Cortex of kidney (tissue), 1 donor: ENCODE measurements around the gene RASGRF2.
"Not testable (repeated sequence)": the region's sequence is repeated elsewhere in the genome, so short reads cannot be mapped to it uniquely, and the experiment has no call there.

Experiments
- DNase-seq: peaks from one replicate; lab custom pipeline; 2025; lab: John Stamatoyannopoulos, UW

RASGRF2 gene

DNA sequence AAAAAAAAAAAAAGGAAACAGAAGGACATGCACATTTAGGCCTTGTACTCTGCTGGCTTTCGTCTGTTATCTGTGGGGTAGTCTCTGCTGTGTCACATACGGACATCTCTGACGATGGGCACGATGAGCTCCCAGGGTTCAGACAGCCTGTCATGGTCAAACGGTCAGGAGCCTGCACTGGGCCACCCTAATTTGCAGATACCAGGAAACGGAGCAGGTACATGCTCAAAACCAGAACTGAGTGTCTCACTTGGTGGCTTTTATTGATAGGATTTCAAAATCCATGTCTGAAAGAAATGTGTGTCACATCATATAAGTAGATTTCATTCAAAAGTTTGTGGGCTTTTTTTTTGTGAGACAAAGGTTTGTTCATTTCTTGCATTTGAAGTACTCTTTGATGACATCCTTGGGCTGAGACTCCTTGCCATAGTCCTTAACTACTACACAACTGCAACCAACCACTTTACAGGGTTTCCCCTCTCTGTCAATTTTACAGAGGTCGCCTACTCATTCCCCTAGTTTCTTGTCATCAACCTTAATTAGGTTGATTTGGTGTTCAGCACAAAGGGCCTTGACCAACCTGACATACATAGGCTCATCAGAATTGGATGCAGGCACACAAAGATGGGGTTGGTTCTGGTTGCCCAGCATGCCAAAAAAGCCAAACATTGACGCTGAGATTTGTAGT, 281.9 kb downstream of the RASGRF2 start:
- DNase-seq = no peak

DNA sequence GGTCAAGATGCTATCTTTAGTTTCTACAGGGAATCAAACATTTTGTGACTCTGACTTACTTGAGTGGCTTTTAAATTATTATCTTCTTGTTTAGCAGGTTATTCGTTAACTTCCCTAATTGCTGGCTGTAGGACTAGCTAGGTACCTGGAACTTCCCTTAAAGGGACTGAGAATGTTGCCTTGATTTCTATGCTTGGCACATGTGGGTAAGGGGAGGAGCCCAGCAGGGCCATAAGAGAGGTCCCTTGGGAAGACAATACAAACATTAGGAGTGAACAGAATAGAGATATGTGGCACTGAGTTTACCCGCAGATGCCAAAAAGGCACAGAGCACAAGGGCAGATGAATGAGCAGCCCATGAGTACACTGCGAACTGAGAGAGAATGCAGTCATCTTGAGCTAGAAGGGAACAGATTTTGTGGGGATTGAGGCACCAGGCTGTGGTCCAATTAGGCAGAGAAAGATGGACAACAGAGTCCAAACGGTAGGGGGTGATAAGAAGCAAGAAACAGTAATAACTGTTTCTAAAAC, 282.8 kb downstream of the RASGRF2 start:
- no peak for DNase-seq

DNA sequence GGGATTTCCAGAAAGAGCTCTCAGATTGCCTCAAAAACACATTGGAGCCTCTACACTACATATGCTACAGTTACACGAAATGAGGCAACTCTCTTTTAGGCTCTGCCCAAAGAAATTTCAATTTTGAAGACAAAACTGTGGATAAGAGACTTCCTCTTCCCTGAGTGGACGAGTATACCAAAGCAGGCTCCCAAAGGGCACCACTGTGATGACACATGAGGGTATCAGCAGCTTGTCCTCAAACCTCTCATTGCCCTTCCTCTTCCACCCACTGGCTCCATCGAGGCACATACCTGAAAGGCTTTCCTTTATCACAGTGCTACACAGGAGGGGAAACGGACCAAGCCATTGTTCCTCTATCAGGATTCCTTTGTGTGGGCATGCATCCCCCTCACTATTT, 284.3 kb downstream of the RASGRF2 start:
- DNase-seq = no peak

DNA sequence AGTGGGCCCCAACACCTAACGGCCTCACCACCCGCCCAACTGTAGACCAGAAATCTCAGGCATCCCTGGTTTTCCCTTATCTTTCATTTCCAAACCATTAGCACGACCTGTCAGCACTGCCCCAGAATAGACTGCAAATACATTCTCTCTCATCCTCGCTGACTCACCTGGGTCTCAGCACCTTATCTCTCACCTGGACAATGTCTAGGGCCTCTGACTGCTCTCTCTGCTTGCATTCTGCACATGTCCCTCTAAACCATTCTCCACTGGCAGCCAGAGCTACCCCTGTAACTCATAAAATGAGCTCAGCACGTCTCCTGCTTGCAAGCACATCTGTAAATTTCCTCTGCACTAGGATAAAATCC, 285.7 kb downstream of the RASGRF2 start:
- DNase-seq = no peak

DNA sequence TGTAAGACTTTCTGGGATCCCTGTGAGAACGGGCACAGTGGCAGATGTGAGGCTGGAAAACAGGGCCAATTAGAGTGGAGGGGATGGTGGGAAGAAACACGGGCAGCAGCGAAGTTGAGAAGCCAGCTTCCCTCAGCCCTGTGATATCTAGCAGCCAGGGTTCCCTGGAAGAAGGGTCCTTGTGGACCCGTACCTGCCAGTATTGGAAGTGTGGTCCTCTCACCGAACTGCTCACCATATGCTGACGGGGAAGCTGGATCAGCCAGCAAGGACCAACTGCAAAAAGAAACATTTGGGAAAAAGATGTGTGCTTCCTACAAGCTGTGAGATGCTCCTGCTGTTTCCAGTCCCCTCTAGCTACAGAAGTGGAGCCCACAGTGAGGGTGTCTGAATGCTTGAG, 286.5 kb downstream of the RASGRF2 start:
- DNase-seq = no peak

DNA sequence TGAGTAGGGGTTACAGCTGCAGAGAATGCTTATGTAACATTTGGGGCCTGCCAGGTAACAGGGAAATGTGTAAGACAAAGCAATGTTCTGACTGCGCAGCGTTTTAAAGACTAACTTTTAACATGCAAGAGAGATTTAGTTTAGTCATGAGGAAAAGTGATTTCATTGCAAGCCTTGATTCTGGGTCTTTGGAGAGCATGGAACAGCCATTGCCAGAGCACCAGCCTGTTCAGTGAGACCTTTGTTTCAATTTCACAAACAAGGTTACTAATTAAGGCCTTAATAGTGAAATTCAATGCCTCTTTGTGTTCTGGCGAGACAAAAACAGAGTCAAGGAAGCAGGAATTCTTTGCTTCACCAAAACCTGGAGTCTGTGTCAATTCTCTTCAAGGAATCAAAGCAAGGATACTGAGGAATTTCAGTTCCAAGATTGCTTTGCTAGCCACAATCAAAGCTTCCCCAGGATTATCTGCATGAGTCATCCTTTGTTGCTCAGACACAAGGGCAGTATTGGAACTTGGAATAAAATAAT, 287.3 kb downstream of the RASGRF2 start:
- DNase-seq = no peak

DNA sequence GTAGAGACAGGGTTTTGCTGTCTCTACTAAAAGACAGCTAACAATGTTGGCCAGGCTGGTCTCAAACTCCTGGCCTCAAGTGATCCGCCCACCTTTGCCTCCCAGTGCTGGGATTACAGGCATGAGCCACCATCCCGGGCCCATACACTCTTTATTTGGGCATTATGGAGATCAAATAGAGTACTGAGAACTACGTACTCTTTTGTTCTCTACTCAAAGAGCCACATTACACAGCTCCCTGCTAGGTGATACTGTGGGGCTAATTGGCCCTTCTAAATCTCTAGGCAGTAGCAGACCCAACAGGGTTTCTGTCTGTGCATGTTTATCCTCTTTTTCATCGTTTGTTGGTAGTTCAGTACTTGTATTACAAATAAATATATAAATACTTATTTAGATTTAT, 289.1 kb downstream of the RASGRF2 start:
- DNase-seq = no peak

DNA sequence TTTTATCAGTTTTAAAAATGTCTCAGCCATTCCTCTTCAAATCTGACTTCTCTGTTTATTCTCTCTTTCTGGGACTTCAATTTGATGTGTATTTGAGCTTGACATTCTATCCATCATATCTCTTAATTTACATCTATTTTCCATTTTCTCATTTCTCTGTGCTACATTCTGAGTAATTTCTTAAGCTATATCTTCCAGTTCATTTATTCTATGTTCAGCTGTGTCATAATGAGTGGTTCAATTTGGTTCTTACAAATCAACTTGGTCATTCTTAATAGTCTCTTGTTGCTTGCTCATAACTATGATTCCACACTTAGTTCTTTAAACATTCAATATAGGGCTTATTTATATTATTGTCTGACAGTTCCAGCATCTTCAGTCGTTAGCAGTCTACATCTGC, 289.8 kb downstream of the RASGRF2 start:
- no peak for DNase-seq

DNA sequence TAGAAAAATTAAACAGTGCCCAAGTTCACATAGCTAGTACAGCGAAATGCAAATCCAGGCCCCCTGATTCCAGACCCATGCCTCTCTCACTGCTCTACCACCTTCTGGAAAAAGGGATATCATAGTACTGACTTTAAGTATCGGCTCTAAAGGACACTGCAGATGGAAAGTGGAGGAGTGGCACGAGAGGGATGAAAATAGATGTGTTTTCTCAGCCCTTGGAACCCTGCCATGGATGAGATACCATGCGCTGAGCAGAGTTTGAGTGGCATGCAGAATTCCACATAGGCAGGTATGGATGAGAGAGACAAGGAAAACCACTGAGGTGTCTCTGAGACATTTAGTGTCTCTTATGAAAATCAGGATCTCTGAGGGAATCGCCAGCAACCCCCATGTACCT, 291.8 kb downstream of the RASGRF2 start:
- DNase-seq = no peak

DNA sequence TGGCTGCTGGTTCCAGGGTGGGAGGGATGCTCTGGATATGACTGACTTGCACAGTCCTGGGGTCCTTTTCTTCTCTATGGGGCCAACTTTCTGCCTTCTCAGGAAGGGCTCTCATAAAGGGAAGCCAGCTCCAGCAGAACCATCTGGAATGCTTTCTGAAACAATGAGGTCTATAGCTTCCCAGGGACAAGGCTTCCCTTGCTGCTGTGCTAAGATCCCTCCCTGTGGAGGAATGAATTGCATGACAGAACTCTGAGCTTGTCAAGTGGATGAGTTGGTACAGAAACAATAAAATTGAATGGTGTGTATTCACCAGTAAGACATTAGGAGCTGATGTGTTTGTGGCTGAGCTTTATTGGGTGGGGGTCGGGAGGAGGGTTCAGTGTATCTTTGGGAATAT, 292.7 kb downstream of the RASGRF2 start:
- DNase-seq = no peak

DNA sequence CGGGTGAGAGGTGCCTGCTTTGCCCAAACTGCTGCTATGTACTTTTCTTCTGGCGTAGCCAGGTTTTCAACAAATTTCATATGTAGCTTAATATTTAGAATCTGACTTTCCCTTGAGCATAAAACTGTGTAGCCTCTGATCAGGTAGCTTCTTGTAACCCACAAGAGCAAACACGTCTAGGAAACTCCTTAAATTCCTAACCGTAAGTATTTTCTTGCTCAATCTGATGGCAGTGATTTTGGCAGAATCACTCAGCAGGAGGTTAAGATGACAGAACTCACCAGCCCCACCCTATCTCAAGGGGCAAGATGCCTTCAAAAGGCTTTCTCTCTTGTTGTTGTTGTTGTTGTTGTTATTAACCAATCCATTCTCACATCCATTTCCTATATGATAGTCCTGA, 293.7 kb downstream of the RASGRF2 start:
- DNase-seq = no peak

DNA sequence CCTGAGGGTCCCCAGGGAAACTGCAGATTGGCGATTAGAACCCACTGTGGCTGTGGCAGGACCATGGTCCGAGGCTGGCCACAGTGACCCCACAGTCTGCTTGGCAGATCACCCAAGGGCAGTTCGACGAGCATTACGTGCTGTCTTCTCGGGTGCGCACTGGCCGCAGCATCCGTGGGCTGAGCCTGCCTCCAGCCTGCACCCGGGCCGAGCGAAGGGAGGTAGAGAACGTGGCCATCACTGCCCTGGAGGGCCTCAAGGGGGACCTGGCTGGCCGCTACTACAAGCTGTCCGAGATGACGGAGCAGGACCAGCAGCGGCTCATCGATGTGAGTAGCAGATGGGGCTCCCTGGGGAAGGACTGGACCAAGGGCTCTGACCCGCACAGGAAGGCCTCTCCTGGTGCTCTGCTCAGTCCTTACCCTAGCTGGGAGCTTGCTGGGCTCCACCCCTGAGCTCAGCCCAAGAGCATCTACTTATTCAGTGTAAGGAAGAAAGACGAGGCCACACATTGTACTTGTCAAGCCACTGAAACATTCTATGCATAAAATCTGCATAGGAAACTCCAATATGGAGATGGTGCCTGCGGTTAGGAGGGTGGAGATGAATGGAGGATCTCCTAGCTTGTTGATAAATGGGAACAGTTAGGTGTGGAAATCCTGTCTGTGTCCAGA, 294.9 kb downstream of the RASGRF2 start:
- no peak for DNase-seq

DNA sequence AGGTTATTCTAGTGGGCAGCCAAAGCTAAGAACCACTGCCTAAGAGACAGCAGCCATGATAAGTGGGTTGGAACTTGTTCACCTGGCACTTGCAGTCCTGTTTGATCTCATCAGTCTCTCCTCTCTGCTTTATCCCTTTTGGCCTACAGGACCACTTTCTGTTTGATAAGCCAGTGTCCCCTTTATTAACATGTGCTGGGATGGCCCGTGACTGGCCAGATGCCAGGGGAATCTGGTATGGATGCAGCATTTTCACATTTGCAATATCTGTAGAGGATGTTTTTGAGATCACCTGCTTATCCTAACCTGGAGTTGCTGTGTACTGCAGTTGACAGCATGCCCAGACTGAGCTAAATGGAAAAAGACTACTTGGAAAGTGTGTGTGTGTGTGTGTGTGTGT, 296.6 kb downstream of the RASGRF2 start:
- DNase-seq = no peak

DNA sequence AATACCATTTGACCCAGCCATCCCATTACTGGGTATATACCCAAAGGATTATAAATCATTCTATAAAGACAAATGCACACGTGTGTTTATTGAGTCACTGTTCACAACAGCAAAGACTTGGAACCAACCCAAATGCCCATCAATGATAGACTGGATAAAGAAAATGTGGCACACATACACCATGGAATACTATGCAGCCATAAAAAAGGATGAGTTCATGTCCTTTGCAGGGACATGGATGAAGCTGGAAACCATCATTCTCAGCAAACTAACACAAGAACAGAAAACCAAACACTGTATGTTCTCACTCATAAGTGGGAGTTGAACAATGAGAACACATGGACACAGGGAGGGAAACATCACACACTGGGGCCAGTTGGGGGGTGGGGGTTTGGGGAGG, 302.6 kb downstream of the RASGRF2 start:
- not testable (repeated sequence) for DNase-seq

DNA sequence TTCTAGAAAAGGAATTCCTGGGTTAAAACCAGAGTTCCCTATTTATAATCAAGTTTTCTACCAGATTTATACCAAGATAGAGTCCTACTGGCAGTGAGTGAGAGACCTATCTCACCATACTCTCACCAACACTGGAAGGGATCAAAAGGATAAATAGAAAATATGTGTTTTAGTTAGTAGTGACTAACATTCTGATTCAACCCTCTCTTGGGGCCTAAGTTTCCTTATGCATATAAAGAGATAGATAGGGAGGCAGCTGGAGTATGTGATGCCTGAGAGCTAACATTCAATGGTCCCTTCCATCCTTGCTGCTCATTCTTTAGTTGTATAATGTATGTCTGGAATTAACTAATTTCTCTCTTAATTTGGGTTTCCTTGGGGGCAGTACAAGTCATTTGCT, 304.9 kb downstream of the RASGRF2 start:
- no peak for DNase-seq

DNA sequence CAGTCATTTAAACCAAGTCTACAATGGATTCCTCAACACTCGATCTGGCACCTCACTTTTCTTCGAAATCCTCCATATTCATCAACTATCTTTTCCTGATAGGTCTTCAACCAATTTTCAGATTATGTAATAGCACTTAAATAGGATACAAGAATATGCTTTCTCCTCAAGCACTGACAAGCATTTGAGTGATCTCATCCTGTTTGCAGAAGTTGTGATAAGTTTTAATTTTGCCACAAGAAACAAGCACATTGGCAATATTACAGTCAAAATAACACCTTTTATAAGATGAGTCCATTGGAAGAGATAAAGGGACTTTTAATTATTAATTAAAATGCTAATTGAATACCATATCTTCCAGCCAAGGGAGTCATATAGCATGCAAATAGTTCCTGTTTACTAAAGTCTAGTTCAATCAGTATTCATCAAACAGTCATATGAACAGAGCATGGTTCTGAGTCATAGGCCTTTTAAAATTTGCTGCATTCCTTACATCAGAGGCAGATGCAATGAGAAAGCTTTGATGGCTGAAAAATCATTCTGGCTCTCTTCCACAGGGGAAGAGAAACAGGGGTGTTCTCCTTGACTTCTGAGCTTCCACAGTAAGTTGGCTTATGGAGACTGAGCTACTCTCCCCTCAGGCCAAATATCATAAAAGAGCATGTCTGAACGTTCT, 308.5 kb downstream of the RASGRF2 start:
- no peak for DNase-seq

DNA sequence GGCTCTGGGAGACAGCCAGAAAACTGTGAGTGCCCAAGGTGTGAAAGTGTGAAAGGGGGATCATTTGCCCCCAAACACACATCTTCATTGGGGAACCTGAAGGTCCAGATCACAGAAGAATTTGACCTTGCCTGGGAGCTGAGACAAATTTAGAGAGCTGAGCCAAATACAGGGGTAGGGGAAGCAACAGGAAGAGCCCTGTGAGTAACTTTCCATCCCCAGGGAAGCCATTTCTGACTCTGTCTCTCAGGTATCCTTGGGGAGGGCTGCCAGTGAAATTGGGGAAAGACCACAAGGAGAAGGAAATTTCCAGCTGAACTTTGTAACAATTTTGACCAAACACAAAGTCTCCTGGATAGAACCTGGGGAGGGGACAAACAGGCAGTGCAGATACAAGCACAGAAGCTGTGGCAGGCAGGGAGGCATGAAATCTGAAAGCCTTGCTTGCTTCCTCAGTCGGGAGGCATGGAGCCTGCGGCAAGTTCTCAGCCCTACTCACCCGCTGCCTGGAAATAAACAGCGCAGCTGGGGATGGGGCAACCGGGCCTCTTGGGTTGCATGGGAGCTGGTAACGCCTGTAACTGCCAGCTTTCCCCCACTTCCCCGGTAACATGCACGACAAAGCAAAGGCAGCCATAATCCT, 309.7 kb downstream of the RASGRF2 start:
- DNase-seq = no peak

DNA sequence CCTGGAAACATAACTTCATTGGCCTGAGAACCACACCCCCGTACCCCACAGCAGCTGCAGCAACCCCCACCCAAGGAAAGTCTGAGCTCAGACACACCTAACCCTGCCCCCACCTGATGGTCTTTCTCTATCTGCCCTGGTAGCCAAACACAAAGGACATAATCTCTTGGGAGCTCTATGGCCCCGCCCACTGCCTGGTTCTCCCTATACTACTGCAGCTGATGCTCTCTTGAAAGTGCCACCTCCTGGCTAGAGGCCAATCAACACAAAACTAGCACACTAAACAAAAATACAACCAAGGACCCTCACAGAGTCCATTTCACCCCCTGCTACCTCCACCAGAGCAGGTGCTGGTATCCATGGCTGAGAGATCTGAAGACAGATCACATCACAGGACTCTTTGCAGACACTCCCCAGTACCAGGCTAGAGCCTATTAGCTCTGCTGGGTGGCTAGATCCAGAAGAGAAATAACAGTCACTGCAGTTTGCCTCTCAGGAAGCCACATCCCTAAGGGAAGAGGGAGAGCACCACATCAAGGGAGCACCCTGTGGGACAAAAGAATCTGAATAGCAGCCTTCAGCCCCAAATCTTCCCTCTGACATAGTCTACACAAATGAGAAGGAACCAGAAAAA, 310.3 kb downstream of the RASGRF2 start:
- DNase-seq = not testable (repeated sequence)
